ENCODE results near the gene LCE1F.

LCE1F gene

GRCh38 chr1:152774875-152775274 is at the start of gene LCE1F:
TSS of gene LCE1F (plus strand) at chr1:152775140. CDS start at chr1:152776372, 1,232 bp downstream.
- DNase-seq = no peak

GRCh38 chr1:152725261-152725660 is 49.7 kb upstream of the LCE1F start:
- DNase-seq = no peak

- DNase-seq = no peak
These were observed 46.0 kb upstream of the LCE1F start for GRCh38 chr1:152728986-152729385.

- DNase-seq = no peak
These were observed 39.3 kb upstream of the LCE1F start for GRCh38 chr1:152735648-152736047.

GRCh38 chr1:152737997-152738396 is 36.9 kb upstream of the LCE1F start:
- DNase-seq = no peak

- DNase-seq = no peak
These were observed 35.1 kb upstream of the LCE1F start for GRCh38 chr1:152739841-152740240.

- no peak for DNase-seq
These were observed 33.3 kb upstream of the LCE1F start for GRCh38 chr1:152741656-152742055.

- no peak for DNase-seq
These were observed 31.4 kb upstream of the LCE1F start for GRCh38 chr1:152743371-152744145.

- DNase-seq = no peak
These were observed 29.6 kb upstream of the LCE1F start for GRCh38 chr1:152745289-152745704.

GRCh38 chr1:152745765-152746444 is 29.0 kb upstream of the LCE1F start:
- DNase-seq = no peak

- DNase-seq = no peak
These were observed 27.1 kb upstream of the LCE1F start for GRCh38 chr1:152747831-152748230.

GRCh38 chr1:152752225-152752624 is 22.7 kb upstream of the LCE1F start:
- no peak for DNase-seq

- DNase-seq = no peak
These were observed 21.4 kb upstream of the LCE1F start for GRCh38 chr1:152753586-152753985.

GRCh38 chr1:152756872-152757271 is 18.1 kb upstream of the LCE1F start:
- DNase-seq = no peak

- DNase-seq = no peak
These were observed 17.2 kb upstream of the LCE1F start, which contains the start of gene KPRP for GRCh38 chr1:152757747-152758146. TSS of gene KPRP (plus strand) at chr1:152758025. CDS start at chr1:152759589, 1,564 bp downstream.

GRCh38 chr1:152758636-152759035 is 16.3 kb upstream of the LCE1F start:
- no peak for DNase-seq

GRCh38 chr1:152759453-152760173 is 15.3 kb upstream of the LCE1F start:
- DNase-seq = no peak

- no peak for DNase-seq
These were observed 14.3 kb upstream of the LCE1F start for GRCh38 chr1:152760551-152761190.

GRCh38 chr1:152761609-152762213 is 13.2 kb upstream of the LCE1F start:
- DNase-seq = no peak

GRCh38 chr1:152768847-152769533 is 6.0 kb upstream of the LCE1F start:
- DNase-seq = no peak

GRCh38 chr1:152770411-152770810 is 4.5 kb upstream of the LCE1F start:
- DNase-seq = no peak

- no peak for DNase-seq
These were observed 1.4 kb downstream of the LCE1F start for GRCh38 chr1:152776361-152776760.

All from amniotic stem cell (primary cell).